Measurements from ENCODE around the gene AKNA.

Gene AKNA

GRCh38 chr9:114388357-114388682 lies 538 bp upstream of the AKNA start:
- peak overlapping the region; percentile 99 for H3K27ac ChIP-seq (ENCODE audit: low read depth, low read length, poor library complexity, severe bottlenecking)

GRCh38 chr9:114386886-114387679 lies 699 bp downstream of the AKNA start:
- no peak overlapping the region for H2AFZ ChIP-seq (ENCODE audit: low read length)
- H3K27ac ChIP-seq (ENCODE audit: low read depth, low read length, poor library complexity, severe bottlenecking), result peak overlapping the region; percentile 99
- no peaks in the 10 kb centered on the region for H3K9me2 ChIP-seq (ENCODE audit: low read depth, low read length)
- H3K9me3 ChIP-seq (ENCODE audit: low read length), result no peaks in the 10 kb centered on the region
- H3K4me1 ChIP-seq (ENCODE audit: insufficient read depth, low read length, severe bottlenecking), result peaks cover 90% of the 10 kb centered on the region
- H3K36me3 ChIP-seq (ENCODE audit: insufficient read depth, low read length), result peaks cover 4% of the 10 kb centered on the region; the same call in 1 of the 2 replicates
- H3K9ac ChIP-seq (ENCODE audit: low read length), result peak overlapping the region; percentile 91
- H3K4me2 ChIP-seq (ENCODE audit: low read length), result peak overlapping the region; percentile 96
- peak overlapping the region; percentile 84 for H3K4me3 ChIP-seq (ENCODE audit: low read depth, low read length, poor library complexity, severe bottlenecking)
- H3K27me3 ChIP-seq (ENCODE audit: insufficient read depth, low read length), result no peaks in the 10 kb centered on the region
- H3K79me2 ChIP-seq (ENCODE audit: insufficient read depth, low read length), result peaks cover 34% of the 10 kb centered on the region
- peaks cover 16% of the 10 kb centered on the region; the same call in 1 of the 2 replicates for H3F3A ChIP-seq (ENCODE audit: insufficient read depth, low read length)
- TF ChIP-seq EZH2 (IDR thresholded peaks at IDR 0.05; ENCODE audit: borderline replicate concordance, low read length), result no peak
- TF ChIP-seq CTCF (IDR thresholded peaks at IDR 0.05; ENCODE audit: low read length), result no peak
- no peaks in the 10 kb centered on the region for H4K20me1 ChIP-seq (ENCODE audit: insufficient read depth, low read length)

More at GRCh38 chr9:114388357-114388682, 538 bp upstream of the AKNA start:
- H3K36me3 ChIP-seq (ENCODE audit: insufficient read depth, low read length), result peaks cover 4% of the 10 kb centered on the region; the same call in 1 of the 2 replicates
- H3K9me2 ChIP-seq (ENCODE audit: low read depth, low read length), result no peaks in the 10 kb centered on the region
- H3K9ac ChIP-seq (ENCODE audit: low read length), result peak overlapping the region; percentile 91
- no peaks in the 10 kb centered on the region for H3K9me3 ChIP-seq (ENCODE audit: low read length)
- peaks cover 16% of the 10 kb centered on the region; the same call in 1 of the 2 replicates for H3F3A ChIP-seq (ENCODE audit: insufficient read depth, low read length)
- H3K79me2 ChIP-seq (ENCODE audit: insufficient read depth, low read length), result peaks cover 23% of the 10 kb centered on the region
- peak overlapping the region; percentile 84 for H3K4me3 ChIP-seq (ENCODE audit: low read depth, low read length, poor library complexity, severe bottlenecking)
- TF ChIP-seq CTCF (IDR thresholded peaks at IDR 0.05; ENCODE audit: low read length) (no peak), EZH2 (IDR thresholded peaks at IDR 0.05; ENCODE audit: borderline replicate concordance, low read length) (no peak)
- H3K27me3 ChIP-seq (ENCODE audit: insufficient read depth, low read length), result no peaks in the 10 kb centered on the region
- peak overlapping the region; percentile 96 for H3K4me2 ChIP-seq (ENCODE audit: low read length)
- no peaks in the 10 kb centered on the region for H4K20me1 ChIP-seq (ENCODE audit: insufficient read depth, low read length)
- no peak overlapping the region for H2AFZ ChIP-seq (ENCODE audit: low read length)
- H3K4me1 ChIP-seq (ENCODE audit: insufficient read depth, low read length, severe bottlenecking), result peaks cover 89% of the 10 kb centered on the region

- H3K27me3 ChIP-seq (ENCODE audit: insufficient read depth, low read length), result no peaks in the 10 kb centered on the region
- H3K9ac ChIP-seq (ENCODE audit: low read length), result peak overlapping the region; percentile 91
- no peak for TF ChIP-seq CTCF (IDR thresholded peaks at IDR 0.05; ENCODE audit: low read length)
- TF ChIP-seq EZH2 (IDR thresholded peaks at IDR 0.05; ENCODE audit: borderline replicate concordance, low read length), result no peak
- H3K27ac ChIP-seq (ENCODE audit: low read depth, low read length, poor library complexity, severe bottlenecking), result peak overlapping the region; percentile 99
- no peak overlapping the region for H2AFZ ChIP-seq (ENCODE audit: low read length)
- H4K20me1 ChIP-seq (ENCODE audit: insufficient read depth, low read length), result no peaks in the 10 kb centered on the region
- H3K9me3 ChIP-seq (ENCODE audit: low read length), result no peaks in the 10 kb centered on the region
- H3K4me2 ChIP-seq (ENCODE audit: low read length), result peak overlapping the region; percentile 96
- H3K4me3 ChIP-seq (ENCODE audit: low read depth, low read length, poor library complexity, severe bottlenecking), result peak overlapping the region; percentile 84
- peaks cover 85% of the 10 kb centered on the region for H3K4me1 ChIP-seq (ENCODE audit: insufficient read depth, low read length, severe bottlenecking)
- H3K9me2 ChIP-seq (ENCODE audit: low read depth, low read length), result no peaks in the 10 kb centered on the region
- peaks cover 4% of the 10 kb centered on the region; the same call in 1 of the 2 replicates for H3K36me3 ChIP-seq (ENCODE audit: insufficient read depth, low read length)
- peaks cover 16% of the 10 kb centered on the region; the same call in 1 of the 2 replicates for H3F3A ChIP-seq (ENCODE audit: insufficient read depth, low read length)
- H3K79me2 ChIP-seq (ENCODE audit: insufficient read depth, low read length), result peaks cover 34% of the 10 kb centered on the region
Measured at GRCh38 chr9:114386361-114386885, 1.4 kb downstream of the AKNA start.

Data from OCI-LY1 (cell line).